Activated CD8-positive, alpha-beta memory T cell treated with anti-CD3 and anti-CD28 coated beads for 4 hours (primary cell): Measurements from ENCODE around the gene PATJ.
A peak's percentile ranks its signal among the peaks of the same experiment; 100 is the strongest.

Source experiments
- DNase-seq, 2 donors: peaks; one replicate each; pipeline ENCODE4 v3.0.0-alpha.2; 2020; ENCODE audit warnings: low read depth in 2 of 2

Gene PATJ

GRCh38 chr1:62046927-62047326 lies 304.6 kb downstream of the PATJ start:
- DNase-seq = no peak

DNA sequence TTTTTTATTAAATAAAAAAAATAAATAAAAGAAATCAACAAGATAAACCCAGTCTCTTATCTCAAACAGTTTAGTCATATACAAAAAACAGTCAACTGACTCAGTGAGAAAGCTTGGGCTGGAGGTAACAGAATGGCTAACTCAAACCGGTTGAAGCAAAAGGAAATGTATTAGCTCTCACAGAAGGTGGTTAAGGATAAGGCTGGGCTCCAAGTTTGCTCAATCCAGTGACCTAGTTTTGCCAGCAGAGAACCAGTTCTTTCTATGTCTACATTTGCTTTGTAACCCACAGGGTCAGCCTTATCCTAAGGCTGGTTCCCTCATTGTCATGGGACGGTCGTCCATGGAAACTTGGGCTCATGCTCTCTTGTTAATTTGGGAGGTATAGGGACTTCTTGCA lies 307.9 kb downstream of the PATJ start:
- no peak for DNase-seq

DNA sequence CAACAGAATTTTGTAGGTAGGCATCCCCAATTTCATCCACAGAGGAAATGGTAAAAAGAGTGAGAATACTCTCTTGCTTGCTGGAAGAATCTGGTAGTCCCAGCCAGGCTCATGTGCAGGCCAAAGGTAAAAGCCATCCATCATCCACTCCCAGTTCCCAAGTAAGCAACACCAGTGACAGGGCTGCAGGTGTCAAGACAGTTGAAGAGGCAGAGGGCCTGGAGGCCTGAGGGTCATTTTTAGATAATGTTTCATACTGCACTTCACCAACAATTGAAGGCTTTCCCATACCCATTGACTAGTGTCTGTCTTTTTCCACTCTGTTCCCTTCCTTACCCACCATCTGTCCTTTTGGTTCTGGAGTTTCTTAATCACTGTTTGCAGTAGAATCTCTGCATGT lies 310.7 kb downstream of the PATJ start:
- DNase-seq = no peak

GRCh38 chr1:62054188-62054587 lies 311.9 kb downstream of the PATJ start:
- DNase-seq = no peak

DNA sequence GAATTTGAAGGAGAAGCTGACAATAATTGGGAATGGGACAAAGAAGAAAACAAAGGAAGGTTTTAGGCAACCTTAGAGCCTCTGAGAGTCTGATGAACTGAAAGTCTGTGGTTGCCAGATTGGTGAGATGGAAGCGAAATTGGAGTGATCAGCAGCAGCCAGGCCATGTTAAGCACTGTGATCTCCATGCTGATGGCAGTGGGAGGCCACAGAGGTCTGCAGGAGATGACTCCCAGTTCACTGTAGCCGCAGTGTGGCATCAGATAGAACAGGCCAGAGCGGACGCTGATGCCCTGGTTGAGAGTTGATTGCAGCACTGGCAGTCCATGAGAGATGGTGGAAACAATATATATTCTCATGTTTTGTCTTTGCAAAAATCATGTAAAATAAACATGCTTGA lies 314.9 kb downstream of the PATJ start:
- DNase-seq = no peak

DNA sequence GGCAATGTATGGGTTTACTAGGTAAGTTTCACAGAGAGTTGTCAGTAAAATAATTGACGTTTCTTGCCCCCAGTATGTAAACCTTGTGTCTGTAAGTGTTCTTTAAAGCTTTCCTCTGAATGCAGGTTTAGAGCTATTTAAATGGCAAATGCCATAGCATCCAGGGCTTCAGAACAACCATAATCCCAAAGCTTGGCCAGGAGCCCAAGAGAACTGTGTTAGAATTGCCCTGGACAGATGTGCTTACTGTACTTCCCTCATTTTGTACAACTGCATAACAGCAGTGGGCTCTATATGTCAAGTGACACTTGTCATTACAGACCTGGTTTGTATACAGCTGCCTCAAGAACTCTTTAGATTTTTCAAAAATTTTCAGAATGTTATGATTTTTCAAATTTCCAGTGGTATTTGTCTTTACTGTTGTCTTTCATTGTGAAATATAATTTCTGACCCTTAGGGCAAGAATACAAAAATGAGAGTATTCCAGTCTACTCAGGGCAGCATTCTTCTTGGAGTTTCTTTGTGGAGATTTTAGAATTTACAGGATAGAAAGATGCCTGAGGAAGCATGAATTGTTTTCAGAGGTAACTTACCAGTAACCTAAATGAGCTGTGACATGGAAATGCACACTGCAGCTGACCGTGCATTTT lies 315.5 kb downstream of the PATJ start:
- DNase-seq = no peak

DNA sequence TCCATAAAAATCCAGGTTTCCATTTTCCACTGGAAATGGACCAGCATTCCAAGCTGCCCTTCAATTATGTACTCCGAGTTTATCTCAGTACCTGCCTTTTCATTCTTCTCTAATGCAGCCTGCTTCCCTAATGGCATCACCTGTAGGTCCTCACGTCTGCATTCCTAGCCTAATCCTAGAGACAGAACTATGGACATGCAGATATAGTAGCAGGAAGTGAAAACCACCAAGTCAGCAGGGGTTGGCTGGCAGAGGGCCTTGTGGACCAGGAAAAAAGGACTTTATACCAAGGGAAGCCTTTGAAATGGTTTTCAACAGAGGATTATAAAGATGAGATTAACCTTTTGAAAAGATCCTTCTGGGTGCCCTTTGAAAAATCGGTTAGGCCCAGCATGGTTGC lies 316.7 kb downstream of the PATJ start:
- no peak for DNase-seq

DNA sequence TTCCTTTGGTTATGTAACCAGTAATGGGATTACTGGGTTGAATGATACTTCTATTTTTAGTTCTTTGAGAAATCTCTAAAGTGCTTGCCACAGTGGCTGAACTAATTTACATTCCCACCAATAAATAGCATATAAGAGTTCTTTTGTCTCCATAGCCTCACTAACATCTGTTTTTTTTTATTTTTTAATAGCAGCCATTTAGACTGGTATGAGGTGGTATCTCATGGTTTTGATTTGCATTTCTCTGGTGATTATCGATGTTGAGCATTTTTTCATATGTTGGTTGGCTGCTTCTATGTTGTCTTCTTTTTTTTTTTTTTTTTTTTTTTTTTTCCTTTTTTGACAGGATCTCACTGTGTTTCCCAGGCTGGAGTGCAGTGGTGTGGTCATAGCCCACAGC lies 319.8 kb downstream of the PATJ start:
- DNase-seq = no peak

GRCh38 chr1:62064829-62065407 lies 322.6 kb downstream of the PATJ start:
- DNase-seq = no peak

GRCh38 chr1:62066713-62067112 lies 324.4 kb downstream of the PATJ start:
- no peak for DNase-seq

- no peak for DNase-seq
Observed at GRCh38 chr1:62068416-62068843, 326.1 kb downstream of the PATJ start.

- no peak for DNase-seq
Observed at GRCh38 chr1:62068978-62069377, 326.7 kb downstream of the PATJ start.

GRCh38 chr1:62070384-62071011 lies 328.2 kb downstream of the PATJ start:
- DNase-seq = no peak

DNA sequence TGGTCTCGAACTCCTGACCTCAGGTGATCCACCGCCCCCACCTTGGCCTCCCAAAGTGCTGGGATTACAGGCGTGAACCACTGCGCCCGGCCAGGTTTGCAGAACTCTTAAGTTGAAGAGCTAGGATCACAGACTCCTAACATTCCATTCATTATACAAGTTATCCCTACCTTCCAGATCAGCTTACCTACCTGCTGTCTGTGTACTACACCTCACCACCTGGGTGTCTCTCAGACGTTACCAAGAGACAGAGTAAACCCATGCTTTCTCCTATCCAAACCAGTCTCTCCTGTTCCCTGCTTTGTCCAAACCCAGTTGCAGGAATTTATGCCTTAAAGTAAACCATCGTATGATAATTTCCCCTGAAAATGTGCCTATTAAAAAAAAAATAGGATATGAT lies 329.4 kb downstream of the PATJ start:
- DNase-seq = no peak

- DNase-seq = no peak
Observed at GRCh38 chr1:62076286-62076685, 334.0 kb downstream of the PATJ start.

DNA sequence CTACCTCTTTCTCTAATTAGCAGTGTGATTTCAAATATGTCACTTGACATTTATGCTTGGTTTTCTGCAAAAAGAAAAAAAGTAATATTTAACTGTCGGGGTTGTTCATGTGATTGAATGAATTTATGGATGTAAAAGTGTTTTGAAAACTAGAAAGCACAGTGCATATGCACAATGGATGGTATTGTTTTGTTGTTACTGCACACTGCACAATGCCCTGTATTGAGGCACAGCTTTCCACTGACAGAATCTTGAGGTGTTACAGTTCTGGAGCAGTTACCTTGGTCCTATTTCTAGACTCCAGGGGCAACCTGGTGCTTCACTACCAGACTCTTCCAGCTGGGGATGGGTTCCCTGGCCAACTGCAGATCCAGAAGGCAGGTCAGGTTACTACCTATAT lies 335.5 kb downstream of the PATJ start:
- no peak for DNase-seq

GRCh38 chr1:62082456-62083363 lies 340.4 kb downstream of the PATJ start:
- peak in 1 of 2 donors; percentile 3 for DNase-seq

DNA sequence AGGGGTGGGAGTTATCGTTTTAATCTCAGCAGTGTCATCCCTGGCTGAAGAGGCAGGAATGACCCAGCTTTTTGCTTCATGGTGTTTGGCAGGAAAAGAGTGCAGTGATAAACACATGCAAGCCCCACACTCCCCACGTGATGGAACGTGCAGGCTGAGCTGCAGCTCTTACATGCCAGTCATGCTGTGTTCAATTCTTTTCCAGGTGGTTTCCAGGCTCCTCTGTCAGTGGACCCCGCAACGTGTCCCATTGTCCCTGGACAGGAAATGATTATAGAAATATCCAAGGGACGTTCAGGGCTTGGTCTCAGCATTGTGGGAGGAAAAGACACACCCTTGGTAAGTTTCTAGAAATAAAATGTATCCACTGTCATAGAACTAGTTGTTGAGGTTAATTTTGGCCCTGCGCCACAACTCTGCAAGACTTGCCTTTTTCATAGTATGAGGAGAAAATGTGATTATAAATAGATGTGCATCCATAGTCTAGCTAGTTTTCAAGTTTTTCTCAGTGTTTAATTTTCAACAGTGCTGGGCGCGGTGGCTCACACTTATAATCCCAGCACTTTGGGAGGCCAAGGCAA lies 342.1 kb downstream of the PATJ start:
- no peak for DNase-seq

DNA sequence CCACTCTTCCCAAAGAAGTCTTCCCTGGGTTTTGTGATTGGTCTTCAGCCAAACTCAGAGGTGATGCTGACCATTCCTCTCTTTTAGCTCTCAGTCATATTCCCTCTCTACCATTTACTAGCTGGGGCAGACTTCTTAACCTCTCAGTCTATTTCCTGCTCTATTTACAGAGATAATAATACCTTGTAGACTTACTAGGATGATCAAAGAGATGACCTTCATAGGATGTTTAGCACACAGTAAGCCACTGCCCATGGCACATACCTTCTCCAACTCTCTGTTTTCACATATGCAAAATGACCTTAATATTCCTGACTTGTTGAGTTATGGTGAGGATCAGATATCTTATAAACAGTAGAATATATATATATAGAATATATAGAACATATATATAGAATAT lies 346.2 kb downstream of the PATJ start:
- no peak for DNase-seq

- DNase-seq = no peak
Observed at GRCh38 chr1:62089570-62089969, 347.3 kb downstream of the PATJ start.

DNA sequence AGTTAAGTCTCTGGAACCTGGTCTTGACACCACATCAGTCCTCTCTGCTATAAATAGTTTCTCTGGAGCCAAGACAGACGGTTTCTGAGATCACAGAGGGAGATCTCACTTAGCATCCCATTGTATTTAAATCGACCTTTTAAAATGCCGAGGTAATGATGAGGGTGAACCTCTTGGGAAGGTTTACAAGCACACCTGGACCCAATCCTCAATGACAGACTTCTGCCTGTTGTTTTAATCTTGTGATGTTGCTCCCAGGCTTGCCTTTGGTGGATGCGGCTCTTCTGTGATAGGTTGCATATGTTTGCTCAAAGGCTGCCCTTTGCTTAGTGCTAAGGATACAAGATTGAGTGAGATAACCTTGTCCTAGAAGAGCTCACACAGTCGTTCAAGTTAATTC lies 347.7 kb downstream of the PATJ start:
- no peak for DNase-seq

DNA sequence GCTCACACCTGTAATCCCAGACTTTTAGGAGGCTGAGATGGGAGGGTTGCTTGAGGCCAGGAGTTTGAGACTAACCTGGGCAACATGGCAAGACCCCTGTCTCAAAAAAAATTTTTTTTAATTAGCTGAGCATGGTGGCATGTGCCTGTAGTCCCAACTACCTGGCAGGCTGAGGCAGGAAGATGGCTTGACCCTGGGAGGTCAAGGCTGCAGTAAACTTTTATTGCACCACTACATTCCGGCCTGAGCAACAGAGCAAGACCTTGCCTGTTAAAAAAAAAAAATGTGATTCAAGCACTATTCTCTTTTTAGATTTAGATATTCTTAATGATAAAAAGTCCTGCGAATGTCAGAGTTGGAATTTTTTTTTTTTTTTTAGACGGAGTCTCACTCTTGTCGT lies 349.8 kb downstream of the PATJ start:
- no peak for DNase-seq
